ENCODE results near the gene ATP5PB. TPM values are rescaled to one million over a fixed set of nuclear protein-coding genes. Genes with fewer than 3 reads are reported as not detected.

The ATP5PB gene
- total and polyA plus RNA-seq, 3 experiments from 2014 or later, result 351 to 455 (median 360) TPM

- H3K27me3 Mint-ChIP-seq, result no peaks in the 10 kb centered on the region
- CTCF ChIA-PET, result interaction anchor here (1.2 to 5.9 kb wide), 7 partner anchors 9 to 254 kb away, joined by 3 to 33 read pairs (median 3); partner anchors contain the start of genes ATP5PB and WDR77
- peak; percentile 7 to 73 (median 60) for DNase-seq
- H3K4me1 Mint-ChIP-seq, result peaks cover 60 to 67% (median 63%) of the 10 kb centered on the region in 3 donors
- Histone ChIP-seq H3K27ac (ENCODE audit: low read depth, low read length) (peak overlapping the region; percentile 36), H3K27me3 (ENCODE audit: insufficient read depth, low read length, poor library complexity, severe bottlenecking) (no peaks in the 10 kb centered on the region), H3K9me3 (ENCODE audit: low read length) (no peaks in the 10 kb centered on the region), H3K4me3 (ENCODE audit: low read length) (peak overlapping the region; percentile 61), H3K36me3 (ENCODE audit: insufficient read depth, low read length) (peaks cover 8% of the 10 kb centered on the region), H3K4me1 (ENCODE audit: insufficient read depth, low read length) (peaks cover 58% of the 10 kb centered on the region)
- H3K4me3 Mint-ChIP-seq, result peak overlapping the region; percentile 66 to 80 (median 75)
- H3K36me3 Mint-ChIP-seq, result peaks cover 6 to 11% (median 6%) of the 10 kb centered on the region in 3 donors
- H3K9me3 Mint-ChIP-seq, result no peaks in the 10 kb centered on the region
- POLR2A ChIA-PET, result interaction anchor here (0.8 to 1.3 kb wide), 2 partner anchors 28 to 31 kb away, joined by 4 read pairs; partner anchors contain the start of genes ATP5PB and WDR77
- peak overlapping the region; percentile 80 to 96 (median 90) for H3K27ac Mint-ChIP-seq
Measured at GRCh38 chr1:111476761-111477309, 27.6 kb downstream of the ATP5PB start.

- Mint-ChIP-seq H3K27ac (no peak overlapping the region), H3K4me1 (peaks cover 40 to 52% (median 45%) of the 10 kb centered on the region in 3 donors), H3K27me3 (no peaks in the 10 kb centered on the region), H3K9me3 (no peaks in the 10 kb centered on the region), H3K4me3 (no peak overlapping the region), H3K36me3 (peaks cover 3 to 9% (median 6%) of the 10 kb centered on the region in 3 donors)
- Histone ChIP-seq H3K4me3 (ENCODE audit: low read length) (no peak overlapping the region), H3K27me3 (ENCODE audit: insufficient read depth, low read length, poor library complexity, severe bottlenecking) (no peaks in the 10 kb centered on the region), H3K27ac (ENCODE audit: low read depth, low read length) (no peak overlapping the region), H3K9me3 (ENCODE audit: low read length) (no peaks in the 10 kb centered on the region), H3K4me1 (ENCODE audit: insufficient read depth, low read length) (peaks cover 35% of the 10 kb centered on the region), H3K36me3 (ENCODE audit: insufficient read depth, low read length) (peaks cover 8% of the 10 kb centered on the region)
- DNase-seq, result no peak
- CTCF ChIA-PET, result interaction anchor here (0.9 to 2.4 kb wide), 3 partner anchors 9 to 234 kb away, joined by 3 to 11 read pairs (median 3); no protein-coding TSS in a partner anchor
- POLR2A ChIA-PET, result no interaction called here
Measured at GRCh38 chr1:111480674-111481073, 31.4 kb downstream of the ATP5PB start.

GRCh38 chr1:111481387-111482221 is 32.3 kb downstream of the ATP5PB start:
- H3K4me1 ChIP-seq (ENCODE audit: insufficient read depth, low read length), result peaks cover 26% of the 10 kb centered on the region
- no peaks in the 10 kb centered on the region for H3K9me3 Mint-ChIP-seq
- no peaks in the 10 kb centered on the region for H3K27me3 ChIP-seq (ENCODE audit: insufficient read depth, low read length, poor library complexity, severe bottlenecking)
- ChIA-PET POLR2A (no interaction called here), CTCF (interaction anchor here (0.5 to 2.4 kb wide), 14 partner anchors 10 to 288 kb away, joined by 3 to 11 read pairs (median 4); partner anchors contain the start of genes ADORA3 and TMIGD3)
- DNase-seq, result peak in 4 of 5 donors; percentile 17 to 61 (median 36)
- H3K36me3 Mint-ChIP-seq, result peaks cover 3 to 9% (median 6%) of the 10 kb centered on the region in 3 donors
- no peak overlapping the region for H3K27ac ChIP-seq (ENCODE audit: low read depth, low read length)
- no peaks in the 10 kb centered on the region for H3K9me3 ChIP-seq (ENCODE audit: low read length)
- H3K4me3 ChIP-seq (ENCODE audit: low read length), result no peak overlapping the region
- H3K36me3 ChIP-seq (ENCODE audit: insufficient read depth, low read length), result peaks cover 8% of the 10 kb centered on the region
- no peak overlapping the region for H3K27ac Mint-ChIP-seq
- H3K27me3 Mint-ChIP-seq, result no peaks in the 10 kb centered on the region
- no peak overlapping the region for H3K4me3 Mint-ChIP-seq
- H3K4me1 Mint-ChIP-seq, result peaks cover 31 to 43% (median 36%) of the 10 kb centered on the region in 3 donors

- ChIA-PET CTCF (interaction anchor here (1.1 to 1.7 kb wide), 3 partner anchors 15 to 211 kb away, joined by 3 read pairs; no protein-coding TSS in a partner anchor), POLR2A (no interaction called here)
- peaks cover 2% of the 10 kb centered on the region for H3K36me3 ChIP-seq (ENCODE audit: insufficient read depth, low read length)
- H3K9me3 Mint-ChIP-seq, result no peaks in the 10 kb centered on the region
- no peaks in the 10 kb centered on the region for H3K9me3 ChIP-seq (ENCODE audit: low read length)
- no peak overlapping the region for H3K4me3 Mint-ChIP-seq
- no peaks in the 10 kb centered on the region for H3K27me3 ChIP-seq (ENCODE audit: insufficient read depth, low read length, poor library complexity, severe bottlenecking)
- peak overlapping the region in 2 of 8 donors; percentile 10 to 23 for H3K27ac Mint-ChIP-seq
- no peaks in the 10 kb centered on the region for H3K27me3 Mint-ChIP-seq
- peaks cover 0 to 3% (median 0%) of the 10 kb centered on the region in 3 donors for H3K36me3 Mint-ChIP-seq
- peaks cover 15 to 27% (median 20%) of the 10 kb centered on the region in 3 donors for H3K4me1 Mint-ChIP-seq
- no peak overlapping the region for H3K4me3 ChIP-seq (ENCODE audit: low read length)
- no peak for DNase-seq
- peaks cover 10% of the 10 kb centered on the region for H3K4me1 ChIP-seq (ENCODE audit: insufficient read depth, low read length)
- H3K27ac ChIP-seq (ENCODE audit: low read depth, low read length), result no peak overlapping the region
Measured at GRCh38 chr1:111483166-111483565, 33.9 kb downstream of the ATP5PB start.

- H3K36me3 ChIP-seq (ENCODE audit: insufficient read depth, low read length), result no peaks in the 10 kb centered on the region
- H3K27me3 Mint-ChIP-seq, result no peaks in the 10 kb centered on the region
- H3K27me3 ChIP-seq (ENCODE audit: insufficient read depth, low read length, poor library complexity, severe bottlenecking), result no peaks in the 10 kb centered on the region
- H3K27ac ChIP-seq (ENCODE audit: low read depth, low read length), result no peak overlapping the region
- peaks cover 8 to 20% (median 13%) of the 10 kb centered on the region in 3 donors for H3K4me1 Mint-ChIP-seq
- no peak overlapping the region for H3K27ac Mint-ChIP-seq
- peaks cover 3% of the 10 kb centered on the region for H3K4me1 ChIP-seq (ENCODE audit: insufficient read depth, low read length)
- no peaks in the 10 kb centered on the region for H3K36me3 Mint-ChIP-seq
- H3K4me3 Mint-ChIP-seq, result no peak overlapping the region
- no peaks in the 10 kb centered on the region for H3K9me3 ChIP-seq (ENCODE audit: low read length)
- ChIA-PET CTCF (interaction anchor here (1.1 kb wide), 1 partner anchor 15 kb away, joined by 3 read pairs; no protein-coding TSS in a partner anchor), POLR2A (no interaction called here)
- DNase-seq, result no peak
- no peak overlapping the region for H3K4me3 ChIP-seq (ENCODE audit: low read length)
- H3K9me3 Mint-ChIP-seq, result no peaks in the 10 kb centered on the region
Measured at GRCh38 chr1:111483876-111484275, 34.6 kb downstream of the ATP5PB start.

GRCh38 chr1:111484391-111485026 is 35.2 kb downstream of the ATP5PB start:
- no peaks in the 10 kb centered on the region for H3K36me3 Mint-ChIP-seq
- no peak overlapping the region for H3K4me3 ChIP-seq (ENCODE audit: low read length)
- no peaks in the 10 kb centered on the region for H3K27me3 Mint-ChIP-seq
- no peaks in the 10 kb centered on the region for H3K4me1 ChIP-seq (ENCODE audit: insufficient read depth, low read length)
- DNase-seq, result no peak
- H3K9me3 ChIP-seq (ENCODE audit: low read length), result no peaks in the 10 kb centered on the region
- no peaks in the 10 kb centered on the region for H3K36me3 ChIP-seq (ENCODE audit: insufficient read depth, low read length)
- H3K4me1 Mint-ChIP-seq, result peaks cover 7 to 19% (median 11%) of the 10 kb centered on the region in 3 donors
- no peak overlapping the region for H3K27ac ChIP-seq (ENCODE audit: low read depth, low read length)
- CTCF ChIA-PET, result interaction anchor here (0.8 to 1.8 kb wide), 2 partner anchors 13 to 24 kb away, joined by 3 to 15 read pairs; no protein-coding TSS in a partner anchor
- peak overlapping the region in 1 of 8 donors; percentile 86 for H3K27ac Mint-ChIP-seq
- H3K9me3 Mint-ChIP-seq, result no peaks in the 10 kb centered on the region
- POLR2A ChIA-PET, result no interaction called here
- no peaks in the 10 kb centered on the region for H3K27me3 ChIP-seq (ENCODE audit: insufficient read depth, low read length, poor library complexity, severe bottlenecking)
- H3K4me3 Mint-ChIP-seq, result no peak overlapping the region

- CTCF ChIA-PET, result interaction anchor here (0.9 to 1.8 kb wide), 4 partner anchors 10 to 268 kb away, joined by 3 to 15 read pairs (median 3); partner anchors contain the start of genes ADORA3 and TMIGD3
- H3K27me3 ChIP-seq (ENCODE audit: insufficient read depth, low read length, poor library complexity, severe bottlenecking), result no peaks in the 10 kb centered on the region
- Mint-ChIP-seq H3K4me1 (peaks cover 4 to 15% (median 6%) of the 10 kb centered on the region in 3 donors), H3K27me3 (no peaks in the 10 kb centered on the region), H3K4me3 (no peak overlapping the region), H3K36me3 (no peaks in the 10 kb centered on the region), H3K27ac (no peak overlapping the region), H3K9me3 (no peaks in the 10 kb centered on the region)
- H3K36me3 ChIP-seq (ENCODE audit: insufficient read depth, low read length), result no peaks in the 10 kb centered on the region
- no peaks in the 10 kb centered on the region for H3K4me1 ChIP-seq (ENCODE audit: insufficient read depth, low read length)
- H3K4me3 ChIP-seq (ENCODE audit: low read length), result no peak overlapping the region
- DNase-seq, result no peak
- H3K9me3 ChIP-seq (ENCODE audit: low read length), result no peaks in the 10 kb centered on the region
- POLR2A ChIA-PET, result no interaction called here
- H3K27ac ChIP-seq (ENCODE audit: low read depth, low read length), result no peak overlapping the region
Measured at GRCh38 chr1:111486431-111486830, 37.2 kb downstream of the ATP5PB start.
